Esophagus mucosa (tissue), 1 donor: ENCODE results near the gene CLMP. TPM values are rescaled to one million over a fixed set of nuclear protein-coding genes. Genes with fewer than 3 reads are reported as not detected.
A peak's percentile ranks its signal among the peaks of the same experiment; 100 is the strongest.

Experiments used
- ATAC-seq: fragments of 200-7000 bp; cut with Tn5 transposase; one replicate; pipeline ENCODE4 v1.9.1; 2020
- total RNA-seq: library from RNA; stranded (reverse); gene quantifications from one replicate; pipeline ENCODE4 v1.2.4, GENCODE V29; 2023
- donor health status: DM: yes; HTN: yes; CAD: no.

The CLMP gene
- total RNA-seq, 1 donor from 2014 or later: 3.7 TPM

DNA sequence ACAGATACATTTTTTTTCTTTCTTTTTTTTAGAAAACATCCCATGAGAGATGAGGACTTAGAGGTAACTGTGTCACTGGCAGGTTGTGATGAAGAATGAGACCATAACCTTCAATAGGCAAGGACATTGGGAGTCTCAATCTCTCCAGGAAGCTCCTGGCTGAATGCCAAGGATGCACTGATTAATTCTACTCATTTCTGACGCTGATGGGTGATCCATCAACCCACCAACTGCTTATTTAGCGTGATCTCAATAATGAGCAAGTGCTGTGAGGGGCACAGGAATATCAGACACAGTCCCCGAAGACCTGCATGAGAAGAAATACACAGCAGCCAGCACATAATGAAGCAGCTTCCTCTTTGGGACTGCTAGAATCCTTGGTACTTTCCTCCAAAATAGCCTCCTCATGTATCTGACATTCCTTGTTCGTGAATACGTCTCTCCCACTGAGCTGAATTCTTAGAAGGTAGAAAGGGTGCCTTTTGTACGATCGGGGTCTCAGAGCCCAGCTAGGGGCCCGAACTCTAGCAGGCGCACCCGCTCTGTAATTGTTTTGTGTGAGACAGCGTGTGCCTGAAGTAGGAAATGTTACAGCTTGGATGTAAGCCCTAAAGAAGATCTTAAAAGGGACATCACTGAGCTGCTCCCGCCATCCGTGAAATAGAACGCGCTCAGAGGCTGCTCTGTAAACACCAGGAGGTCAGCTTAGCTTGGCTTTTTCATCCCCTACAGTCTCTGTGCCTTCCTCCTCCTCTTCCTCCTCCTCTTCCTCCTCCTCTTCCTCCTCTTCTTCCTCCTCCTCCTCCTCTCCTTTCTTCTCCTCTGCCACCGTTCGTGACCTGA lies 7.2 kb downstream of the CLMP start:
- ATAC-seq: no peak

DNA sequence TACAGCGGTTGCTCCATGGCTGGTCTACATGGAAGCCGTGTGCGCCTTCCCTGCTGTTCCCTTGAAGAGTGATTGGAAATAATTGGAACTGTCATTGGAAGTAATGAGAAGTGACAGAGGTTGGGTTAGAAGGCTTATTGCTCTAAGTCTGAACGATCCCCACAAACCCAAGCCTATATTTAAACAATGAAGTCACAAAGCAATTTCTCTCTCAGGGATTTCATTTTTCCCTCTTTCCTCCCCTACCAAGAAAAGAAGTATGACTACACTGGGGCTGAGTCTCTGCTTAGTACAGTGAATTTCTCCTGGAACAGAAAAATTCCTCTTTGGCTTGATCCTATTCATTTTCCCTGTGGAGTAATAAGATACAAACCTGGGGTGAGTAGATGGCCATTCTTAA lies 7.8 kb downstream of the CLMP start:
- ATAC-seq: no peak

DNA sequence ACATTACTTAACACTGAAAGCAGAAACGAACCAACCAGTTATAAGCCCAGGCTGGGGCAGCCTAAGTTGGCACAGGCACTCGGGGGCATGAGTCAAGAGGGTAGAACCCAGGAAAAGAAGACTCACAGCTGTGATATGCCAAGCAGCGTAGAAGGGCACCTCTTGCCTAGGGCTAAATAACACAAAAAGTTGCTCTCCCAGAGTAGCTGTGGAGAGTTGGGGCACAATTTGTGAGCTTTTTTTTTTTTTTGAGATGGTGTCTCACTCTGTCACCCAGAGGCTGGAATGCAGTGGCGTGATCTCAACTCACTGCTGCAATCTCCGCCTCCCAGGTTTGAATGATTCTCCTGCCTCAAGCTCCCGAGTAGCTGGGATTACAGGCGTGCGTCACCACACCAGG lies 8.8 kb downstream of the CLMP start:
- ATAC-seq: peak; percentile 92

DNA sequence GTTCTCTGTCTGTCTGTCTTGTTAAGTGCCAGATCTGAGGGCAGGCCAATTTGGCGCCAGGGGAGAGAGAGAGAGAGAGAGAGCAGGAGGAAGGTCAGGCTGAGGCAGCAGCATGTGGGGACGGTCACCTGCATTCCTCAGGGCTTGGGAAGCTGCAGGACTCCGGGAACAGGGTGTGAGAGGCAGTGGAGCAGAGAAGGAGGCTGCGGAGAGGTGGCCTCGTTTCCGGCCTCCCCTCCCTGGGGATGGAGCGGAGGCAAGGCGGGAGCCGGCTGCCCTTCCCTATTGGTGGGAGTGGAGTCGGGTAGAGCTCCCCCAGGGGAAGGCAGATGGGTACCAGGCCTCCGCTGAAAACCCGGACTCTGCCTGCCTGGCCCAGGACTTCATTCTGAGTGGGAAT lies 9.7 kb downstream of the CLMP start:
- ATAC-seq: no peak

DNA sequence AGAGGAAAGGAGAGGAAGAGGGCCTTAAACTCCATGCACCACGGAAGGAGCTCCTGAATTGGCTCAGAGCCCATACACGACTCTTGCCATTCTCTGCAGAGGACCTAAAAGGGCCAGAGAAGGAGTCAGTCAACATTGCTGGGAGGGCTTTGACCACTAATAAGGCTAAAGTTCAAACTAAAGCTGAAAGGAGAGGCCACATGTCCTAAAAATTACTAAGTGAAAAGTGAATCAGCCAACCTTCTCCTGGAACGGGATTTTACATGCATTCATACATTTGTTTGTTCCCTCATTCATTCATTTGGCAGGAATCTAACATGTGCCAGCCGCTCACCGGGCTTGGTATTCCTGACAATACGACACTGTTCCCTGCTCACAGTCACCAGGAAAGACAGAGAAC lies 10.5 kb downstream of the CLMP start:
- no peak for ATAC-seq

DNA sequence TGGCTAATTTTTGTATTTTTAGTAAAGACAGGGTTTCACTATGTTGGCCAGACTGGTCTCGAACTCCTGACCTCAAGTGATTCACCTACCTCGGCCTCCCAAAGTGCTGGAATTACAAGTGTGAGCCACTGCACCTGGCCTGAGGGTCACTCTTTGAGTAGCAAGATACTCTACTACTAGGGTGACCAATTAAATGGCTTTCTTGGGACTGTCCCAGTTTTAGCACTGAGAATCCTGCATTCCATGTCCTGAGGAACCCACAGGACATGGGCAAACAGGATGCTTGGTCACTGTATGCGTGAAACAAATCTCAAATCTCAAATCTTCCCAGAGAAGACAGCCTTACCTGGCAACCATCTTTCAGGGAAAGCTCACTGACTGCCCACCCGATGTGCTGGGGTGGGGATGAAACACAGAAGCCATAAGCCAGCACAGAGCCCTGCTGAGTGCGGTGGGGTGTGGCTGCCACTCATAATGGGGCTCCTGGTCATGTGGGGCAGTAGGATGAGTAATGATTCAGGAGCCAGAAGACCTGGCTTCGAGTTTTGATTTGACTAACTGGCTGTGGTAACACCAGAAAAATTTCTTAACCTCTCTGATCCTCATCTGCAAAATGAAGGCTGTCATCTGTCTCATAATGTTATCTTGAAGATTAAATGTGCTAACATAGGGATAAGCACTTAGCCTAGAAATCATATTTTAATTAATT lies 11.5 kb downstream of the CLMP start:
- ATAC-seq: peak; percentile 54

DNA sequence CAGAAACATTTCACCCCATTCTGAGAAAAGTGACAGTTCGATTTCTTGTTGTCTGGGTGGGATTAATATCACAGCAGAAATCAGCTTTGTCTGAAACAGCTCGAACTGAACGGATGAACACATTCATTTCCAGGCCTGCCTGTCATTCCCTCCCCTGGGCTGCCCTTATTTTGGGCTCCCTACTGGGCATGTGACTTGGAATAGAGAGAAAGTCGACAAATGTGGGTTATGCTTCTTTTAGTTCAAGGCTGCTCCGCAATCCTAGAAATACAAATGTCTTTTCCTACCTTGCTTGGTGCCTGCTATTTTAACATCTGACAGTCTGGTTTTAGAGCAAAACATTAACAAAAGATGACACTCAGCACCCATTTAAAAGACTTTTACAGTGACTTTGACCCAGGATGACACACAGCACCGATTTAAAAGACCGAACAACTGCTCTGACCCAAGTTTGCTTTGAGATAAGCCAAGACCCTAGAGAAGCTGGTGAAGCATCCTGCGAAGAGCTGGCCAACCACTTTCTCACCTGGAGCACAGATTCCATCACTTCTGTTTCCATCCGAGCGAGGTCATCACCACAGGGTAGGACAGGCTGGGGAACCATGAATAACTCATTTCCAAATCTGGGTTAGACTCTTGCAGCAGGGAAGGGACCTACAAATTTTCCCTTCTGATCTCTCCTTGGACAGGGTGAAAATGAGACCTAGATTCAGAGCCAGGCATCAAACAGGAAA lies 13.1 kb downstream of the CLMP start:
- ATAC-seq: no peak

DNA sequence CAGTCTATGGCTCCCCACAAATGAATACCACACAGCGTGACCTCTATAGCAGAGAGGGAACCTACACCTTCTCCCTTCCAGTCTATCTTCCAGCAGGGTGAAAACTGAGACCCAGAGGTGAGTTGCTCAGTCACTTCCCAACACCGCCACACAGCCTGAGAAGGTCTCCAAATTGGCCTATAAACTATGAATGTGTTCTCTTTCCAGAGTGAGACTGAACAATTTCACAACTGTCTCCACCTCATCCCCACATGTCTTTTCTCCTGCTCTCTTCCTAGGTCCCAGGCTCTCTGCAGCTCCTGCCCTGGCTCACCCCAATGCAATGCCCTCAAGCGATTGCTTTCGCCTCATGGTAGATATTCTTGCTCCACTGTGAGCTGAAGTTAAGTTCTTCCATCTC lies 14.0 kb downstream of the CLMP start:
- no peak for ATAC-seq

DNA sequence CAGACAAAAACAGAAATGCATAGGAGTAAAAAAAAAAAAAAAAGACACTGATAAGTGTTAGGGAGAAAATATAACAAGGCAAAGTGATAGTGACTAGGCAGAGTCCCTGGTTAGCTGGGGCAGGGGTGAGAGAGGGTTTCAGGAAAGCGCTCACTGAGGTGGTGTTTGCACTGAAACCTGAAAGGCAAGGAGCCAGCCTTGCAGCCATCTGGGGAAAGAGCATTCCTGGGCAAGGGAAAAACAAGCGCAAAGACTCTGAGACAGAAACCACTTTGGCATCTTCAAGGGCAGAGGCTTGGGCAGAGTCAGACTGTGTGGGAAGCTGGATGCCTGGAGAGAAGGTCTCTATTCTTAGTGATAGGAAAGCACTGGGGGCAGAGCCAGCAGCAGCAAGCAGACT lies 14.5 kb downstream of the CLMP start:
- ATAC-seq: no peak

DNA sequence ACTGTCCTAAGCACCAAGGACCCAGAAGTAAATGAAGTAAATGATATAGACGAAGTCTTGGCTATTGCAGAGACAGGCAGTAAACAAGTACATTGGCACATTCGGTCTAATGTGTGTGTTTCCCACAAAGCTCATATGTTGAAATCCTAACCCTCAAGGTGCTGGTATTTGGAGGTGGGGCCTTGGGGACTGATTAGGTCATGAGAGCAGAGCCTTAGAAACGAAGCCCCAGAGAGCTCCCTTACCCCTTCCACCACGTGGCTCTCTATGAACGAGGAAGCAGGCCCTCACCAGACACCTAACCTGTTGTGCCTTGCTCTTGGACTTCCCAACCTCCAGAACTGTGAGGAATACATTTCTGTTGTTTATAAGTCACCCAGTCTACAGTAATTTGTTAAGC lies 14.9 kb downstream of the CLMP start:
- ATAC-seq: no peak

DNA sequence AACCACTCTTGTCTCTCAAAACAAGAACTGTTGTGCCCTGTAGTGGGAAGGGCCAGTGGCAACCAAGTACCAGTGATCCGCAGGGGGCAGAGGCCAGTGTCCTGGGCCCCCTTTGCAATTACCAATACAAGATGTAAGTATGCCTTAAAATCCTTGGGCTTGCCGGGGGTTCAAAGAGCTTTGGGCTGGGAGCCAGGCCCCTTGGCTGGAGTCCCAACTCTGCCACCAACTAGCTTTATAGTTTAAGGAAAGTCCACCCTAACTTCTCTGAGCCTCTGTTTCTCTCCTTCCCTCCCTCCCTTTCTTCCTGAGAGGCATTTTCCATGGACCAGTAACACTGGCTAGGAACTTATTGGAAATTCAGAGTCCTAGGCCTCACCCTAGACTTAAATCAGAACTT lies 15.5 kb downstream of the CLMP start:
- ATAC-seq: no peak

DNA sequence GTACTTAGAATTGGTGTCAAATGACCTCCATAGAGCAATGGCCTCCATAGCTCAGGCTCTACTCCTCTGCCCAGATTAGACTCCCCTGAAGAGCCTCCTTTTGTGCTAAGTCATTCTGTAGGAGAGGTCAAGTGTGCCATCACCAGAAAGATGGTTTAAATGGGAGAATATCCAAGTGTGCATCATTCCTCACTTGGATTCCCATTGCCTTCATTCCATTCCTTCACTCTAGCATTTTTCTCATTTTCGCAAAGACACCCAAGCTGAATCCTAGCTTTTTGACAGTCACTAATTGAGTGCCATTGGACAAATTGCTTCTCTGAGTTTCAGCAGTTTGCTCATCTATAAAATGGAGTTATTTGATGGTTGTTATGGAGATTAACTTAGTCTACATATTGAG lies 16.9 kb downstream of the CLMP start:
- ATAC-seq: no peak

DNA sequence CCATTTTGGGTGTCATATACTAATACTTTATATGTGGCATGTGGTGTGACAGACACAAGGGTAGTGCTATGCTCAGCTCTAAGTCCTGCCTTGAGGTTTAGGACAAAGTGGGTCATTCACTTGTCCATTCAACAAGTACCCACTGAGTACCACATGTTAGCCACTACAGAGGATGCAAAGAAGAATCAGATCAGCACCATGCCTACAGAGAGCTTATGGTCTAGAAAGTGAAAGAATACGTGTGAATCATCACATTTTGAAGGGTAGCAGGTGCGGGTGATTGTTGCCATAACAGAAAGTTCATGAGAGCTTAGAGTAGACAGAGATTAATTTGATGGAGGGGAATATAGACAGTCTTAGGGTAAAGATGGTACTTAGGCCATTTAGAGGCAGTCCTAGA lies 18.3 kb downstream of the CLMP start:
- no peak for ATAC-seq

DNA sequence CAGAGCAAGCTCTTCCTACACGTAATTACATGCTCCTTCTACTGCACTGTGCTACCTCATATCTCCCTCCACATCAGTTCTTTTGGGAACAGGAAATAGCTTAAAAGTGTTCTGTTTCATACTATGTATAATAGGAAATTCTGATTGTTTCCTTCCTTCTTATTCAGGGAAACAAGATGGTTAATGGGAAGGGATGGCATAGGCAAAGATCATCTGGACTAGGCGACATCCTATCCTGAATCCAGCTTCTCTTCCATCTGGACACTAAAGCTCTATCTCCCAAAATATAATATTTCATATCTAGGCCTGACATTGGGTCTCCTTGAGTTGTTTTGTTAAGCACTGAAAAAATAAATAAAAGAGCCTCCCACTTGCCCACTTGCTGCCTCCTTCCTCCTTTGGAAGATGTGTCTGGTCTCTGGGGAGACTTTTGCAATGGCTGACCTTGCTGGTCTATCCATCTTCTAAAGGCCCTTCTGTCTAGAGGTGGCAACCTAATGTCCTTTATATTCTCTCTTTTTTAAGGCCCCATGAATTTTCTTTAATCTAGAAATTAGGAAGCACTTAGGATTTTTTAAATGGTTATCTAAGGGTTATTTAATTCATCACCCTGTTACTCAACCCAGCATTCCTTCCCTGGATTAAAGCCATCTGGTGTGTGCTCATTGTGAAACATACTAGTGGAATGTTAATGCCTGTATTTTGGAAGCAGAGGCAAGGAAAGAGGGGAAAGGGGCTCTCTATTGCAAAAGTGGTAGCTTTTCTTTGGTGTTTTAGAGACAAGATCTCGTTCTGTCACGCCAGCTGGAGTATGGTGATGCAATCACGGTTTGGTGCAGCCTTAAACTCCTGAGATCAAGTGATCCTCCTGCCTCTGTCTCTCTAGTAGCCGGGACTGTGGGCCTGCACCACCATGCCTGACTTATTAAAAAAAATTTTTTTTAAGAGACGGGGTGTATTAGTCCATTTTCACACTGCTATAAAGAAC lies 20.6 kb downstream of the CLMP start:
- ATAC-seq: peak; percentile 20

DNA sequence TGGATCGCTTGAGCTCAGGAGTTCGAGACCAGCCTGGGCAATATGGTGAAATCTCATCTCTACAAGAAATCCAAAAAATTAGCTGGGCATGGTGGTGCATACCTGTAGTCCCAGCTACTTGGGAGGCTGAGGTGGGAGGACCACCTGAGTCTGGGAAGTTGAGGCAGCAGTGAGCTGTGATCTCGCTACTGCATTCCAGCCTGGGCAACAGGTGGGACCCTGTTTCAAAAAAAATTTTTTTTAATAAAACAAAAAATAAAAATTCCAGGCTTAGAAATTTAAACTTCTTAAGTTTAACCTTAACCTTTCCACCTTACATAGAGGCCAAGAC lies 21.2 kb downstream of the CLMP start:
- no peak for ATAC-seq

DNA sequence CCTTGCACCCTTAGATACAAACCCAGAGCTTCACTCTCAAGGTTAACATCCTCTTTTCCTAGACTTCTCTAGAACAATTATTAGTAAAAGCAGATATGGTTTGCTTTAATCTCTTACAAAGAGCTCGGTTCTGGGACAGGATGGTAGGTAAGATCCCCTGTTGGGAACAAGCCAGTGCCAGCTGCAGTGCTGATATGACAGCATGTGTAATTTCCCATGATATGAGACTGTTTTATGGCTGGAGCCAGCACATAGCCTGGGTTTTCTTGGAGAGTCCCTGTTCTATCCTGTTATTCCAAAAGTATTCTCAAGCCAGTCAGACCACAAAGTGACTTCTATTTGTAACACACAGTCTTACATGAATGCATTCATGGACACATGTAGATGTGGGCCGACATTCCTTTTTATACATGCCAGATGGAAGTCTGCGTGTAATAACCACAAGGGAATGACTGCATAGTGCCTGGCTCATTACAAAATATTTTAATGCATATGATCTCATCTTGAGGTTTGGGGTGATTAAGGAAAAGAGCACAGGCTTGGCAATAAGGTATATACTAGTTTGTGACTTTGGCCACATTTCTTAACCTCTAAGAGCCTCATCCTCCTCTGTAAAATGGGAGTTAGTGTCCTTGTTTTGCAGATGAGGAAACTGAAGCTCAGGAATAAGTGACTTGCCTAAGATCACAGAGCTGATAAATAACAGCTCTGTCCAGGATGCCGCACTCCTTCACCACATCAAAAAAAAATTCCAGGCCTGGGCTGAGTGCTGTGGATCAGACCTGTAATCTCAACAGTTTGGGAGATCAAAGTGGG lies 21.8 kb downstream of the CLMP start:
- ATAC-seq: peak; percentile 62

DNA sequence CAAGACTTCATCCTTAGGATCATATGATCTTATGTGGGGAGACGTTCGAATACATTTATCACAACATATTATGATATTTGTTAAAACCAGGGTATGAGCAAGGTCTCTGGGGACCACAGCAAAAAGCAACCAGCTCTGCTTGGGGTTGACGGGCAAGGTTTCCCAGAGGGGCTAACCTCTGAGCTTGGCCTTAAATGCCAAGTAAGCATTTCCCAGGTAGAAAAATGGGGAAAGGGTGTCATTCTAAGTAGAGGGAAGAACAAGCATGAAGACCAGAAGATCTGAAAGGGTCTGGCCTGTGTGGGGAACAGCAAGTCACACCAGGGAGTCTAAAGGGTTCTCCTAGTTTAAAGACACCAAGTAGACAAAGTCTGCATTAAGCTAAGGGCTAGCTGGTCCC lies 24.1 kb downstream of the CLMP start:
- ATAC-seq: no peak

DNA sequence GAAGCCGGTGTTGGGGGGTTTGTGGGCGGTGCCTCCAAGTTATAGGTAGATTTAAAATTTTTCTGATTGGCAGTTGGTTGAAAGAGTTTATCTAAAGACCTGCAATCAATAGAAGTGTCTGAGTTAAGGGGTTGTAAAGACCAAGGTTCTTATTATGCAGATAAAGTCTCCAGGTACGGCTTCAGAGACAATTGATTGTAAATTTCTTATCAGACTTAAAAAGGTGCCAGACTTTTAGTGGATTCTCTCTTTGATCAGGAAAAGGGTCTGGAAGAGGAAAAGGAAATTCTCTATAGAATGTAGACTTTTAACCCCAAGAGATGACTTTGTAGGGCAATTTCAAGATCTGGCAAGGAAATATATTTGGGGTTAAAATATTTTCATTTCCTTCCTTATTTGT lies 25.2 kb downstream of the CLMP start:
- ATAC-seq: no peak

DNA sequence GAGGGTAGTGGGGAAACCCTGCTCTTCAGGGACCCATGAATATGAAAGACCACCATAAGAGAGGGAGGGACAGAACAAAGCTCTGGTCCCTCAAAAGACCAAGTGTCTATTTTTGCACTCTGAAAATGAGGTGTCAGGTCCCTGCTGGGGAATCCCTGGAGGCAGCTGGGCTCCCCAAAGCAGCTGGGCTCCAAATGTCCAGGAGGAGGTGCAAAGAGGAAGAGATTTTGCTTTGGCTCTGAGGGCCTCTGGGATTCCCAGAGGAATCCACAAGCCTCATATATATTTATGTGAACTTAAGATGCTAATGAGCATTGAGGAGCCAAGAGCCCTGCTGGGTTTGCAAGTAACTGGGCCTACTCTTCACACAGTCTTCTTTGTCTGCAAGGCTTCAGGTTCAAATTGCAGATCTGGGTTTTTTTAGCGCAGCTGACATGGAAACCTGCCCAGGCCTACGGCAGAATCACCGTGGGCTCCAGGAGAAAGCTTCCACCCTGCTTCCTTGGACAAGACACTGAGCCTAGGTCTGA lies 26.0 kb downstream of the CLMP start:
- no peak for ATAC-seq

DNA sequence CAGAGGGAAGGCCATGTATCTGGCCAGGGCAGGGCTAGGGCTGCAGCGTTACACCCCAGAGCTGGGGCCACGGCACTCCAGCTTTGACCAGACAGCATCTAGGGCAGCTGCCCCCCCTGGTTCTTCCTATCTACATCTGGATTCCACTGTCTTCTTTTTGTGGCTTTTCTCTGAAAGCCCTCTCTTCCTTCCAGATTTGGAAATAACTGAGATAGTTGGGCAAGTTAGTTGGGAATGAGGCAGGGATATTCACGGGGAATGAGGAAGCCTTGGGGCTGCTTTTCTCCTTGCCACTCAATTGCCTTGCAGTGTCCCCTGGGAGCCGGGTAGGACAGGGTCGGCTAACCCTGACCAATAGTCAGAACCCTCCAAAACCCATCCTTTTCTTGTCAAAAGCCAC lies 26.8 kb downstream of the CLMP start:
- no peak for ATAC-seq

DNA sequence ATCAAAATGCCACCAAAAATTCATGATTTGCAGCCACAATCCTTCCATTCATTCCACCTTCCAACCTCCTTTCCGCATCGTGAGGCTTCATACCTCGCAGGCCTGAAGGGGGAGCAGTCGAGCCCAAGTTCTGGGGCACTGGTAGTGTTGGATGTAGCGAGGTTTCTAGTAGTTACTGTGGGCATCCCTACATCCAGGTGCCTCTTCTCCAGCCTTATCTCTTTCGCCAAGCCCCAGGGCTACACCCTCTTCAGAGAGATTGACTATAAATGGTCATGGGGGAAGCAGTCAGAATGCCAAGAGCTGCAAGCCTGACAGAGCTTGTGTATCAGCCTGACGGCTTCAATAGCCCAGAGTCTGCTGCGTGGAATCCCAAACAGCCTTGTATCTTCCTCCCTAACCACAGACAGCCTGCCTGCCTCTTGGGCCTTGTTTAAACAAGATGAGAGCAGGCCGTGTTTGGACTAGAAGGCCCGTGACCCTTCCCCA lies 28.9 kb downstream of the CLMP start:
- peak; percentile 53 for ATAC-seq
